Measurements from ENCODE around the gene EFNA1. TPM values are rescaled to one million over a fixed set of nuclear protein-coding genes. Genes with fewer than 3 reads are reported as not detected.

EFNA1 gene
- total RNA-seq, 1 experiment from 2014 or later, result 19.7 TPM

GRCh38 chr1:155177192-155177917 lies 49.7 kb downstream of the EFNA1 start:
- no peak overlapping the region for H3K9ac ChIP-seq (ENCODE audit: low read length)
- H3K27me3 ChIP-seq (ENCODE audit: insufficient read depth, low read length), result no peaks in the 10 kb centered on the region
- no peak overlapping the region for H3K4me3 ChIP-seq (replicated peaks in 1 of 2; ENCODE audit: low read depth in 1 of 2, low read length in 2 of 2)
- H3K27ac ChIP-seq (ENCODE audit: low read depth, low read length), result no peak overlapping the region; the same call in 1 of the 2 replicates
- H3K4me1 ChIP-seq (ENCODE audit: control insufficient read depth in 1 of 2, insufficient read depth in 2 of 2, low read length in 2 of 2), result peaks cover 0 to 36% of the 10 kb centered on the region in 2 experiments; a peak in 3 of 4 replicates
- no peak overlapping the region for H2AFZ ChIP-seq (ENCODE audit: low read depth, low read length, poor library complexity, severe bottlenecking)
- ChIA-PET POLR2A (interaction anchor here (1.9 kb wide), 1 partner anchor 17 kb away, joined by 4 read pairs; no protein-coding TSS in a partner anchor), RAD21 (ENCODE audit: low non-redundant PET in 1 of 2, low total read pairs in 2 of 2, uncharacterized antibody in 2 of 2, unreplicated experiment in 2 of 2) (interaction anchor here in 1 of 2 experiments (1.1 kb wide), 1 partner anchor 16 kb away, joined by 3 read pairs; no protein-coding TSS in a partner anchor), CTCF (interaction anchor here (1.0 to 2.0 kb wide), 2 partner anchors 10 to 17 kb away, joined by 3 to 10 read pairs; no protein-coding TSS in a partner anchor)
- no peaks in the 10 kb centered on the region for H4K20me1 ChIP-seq (ENCODE audit: insufficient read depth)
- no peaks in the 10 kb centered on the region for H3K9me3 ChIP-seq (ENCODE audit: control insufficient read depth in 1 of 2, insufficient read depth in 1 of 2, low read depth in 1 of 2, low read length in 2 of 2)
- H3K79me2 ChIP-seq (ENCODE audit: insufficient read depth, low read length), result peaks cover 7% of the 10 kb centered on the region
- TF ChIP-seq SP1 (IDR thresholded peaks at IDR 0.05; ENCODE audit: low read depth) (no peak), EZH2 (IDR thresholded peaks at IDR 0.05) (no peak), EZH2phosphoT487 (IDR thresholded peaks at IDR 0.05; ENCODE audit: borderline replicate concordance) (no peak), ZNF274 (IDR thresholded peaks at IDR 0.05; ENCODE audit: low read depth, low read length) (no peak), ZFX (IDR thresholded peaks at IDR 0.05) (no peak), ELF1 (IDR thresholded peaks at IDR 0.05; ENCODE audit: borderline replicate concordance, low read depth) (no peak), SIN3A (IDR thresholded peaks at IDR 0.05; ENCODE audit: low read depth) (no peak), TCF7L2 (IDR thresholded peaks at IDR 0.05; ENCODE audit: borderline replicate concordance, extremely low read depth, insufficient read depth, insufficient read length) (no peak), YY1 (IDR thresholded peaks at IDR 0.05; ENCODE audit: extremely low read depth, insufficient replicate concordance, low read depth, low read length) (no peak), RAD21 (IDR thresholded peaks at IDR 0.05; ENCODE audit: low read depth) (no peak), REST (IDR thresholded peaks at IDR 0.05; ENCODE audit: low read depth) (no peak)
- TF ChIP-seq, protein P1, sequence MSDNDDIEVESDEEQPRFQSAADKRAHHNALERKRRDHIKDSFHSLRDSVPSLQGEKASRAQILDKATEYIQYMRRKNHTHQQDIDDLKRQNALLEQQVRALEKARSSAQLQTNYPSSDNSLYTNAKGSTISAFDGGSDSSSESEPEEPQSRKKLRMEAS (IDR thresholded peaks at IDR 0.05), result no peak
- H3K4me2 ChIP-seq (ENCODE audit: low read length), result peak overlapping the region; percentile 4; the same call in 1 of the 2 replicates
- no peaks in the 10 kb centered on the region; a peak in 1 of 4 replicates for H3K36me3 ChIP-seq (ENCODE audit: control insufficient read depth in 1 of 2, insufficient read depth in 2 of 2, low read length in 2 of 2)
- ATAC-seq, result no peak
- BruUV-seq (replicated peaks), result no TSS peak
- intact Hi-C loops (cut with micrococcal nuclease), result loop anchor here (2.0 to 10.0 kb wide), 2 partner anchors 147 to 415 kb away; partner anchors contain the start of gene RUSC1
- no peak for DNase-seq (ENCODE audit: low read depth, low spot score)
- H3K9me2 ChIP-seq (ENCODE audit: insufficient read depth), result no peaks in the 10 kb centered on the region

Measured in HCT116 (cell line).